Bone marrow (tissue), 2 donors: Measurements from ENCODE around the gene CTIF.
A peak's percentile ranks its signal among the peaks of the same experiment; 100 is the strongest.
"Not testable (repeated sequence)": the region's sequence is repeated elsewhere in the genome, so short reads cannot be mapped to it uniquely, and the experiment has no call there.

ENCODE experiments used
- DNase-seq, 2 donors: peaks; one replicate each; lab custom pipeline; 2025; lab: John Stamatoyannopoulos, UW

CTIF gene

GRCh38 chr18:48708807-48709206 lies 170.0 kb downstream of the CTIF start:
- DNase-seq, result no peak

DNA sequence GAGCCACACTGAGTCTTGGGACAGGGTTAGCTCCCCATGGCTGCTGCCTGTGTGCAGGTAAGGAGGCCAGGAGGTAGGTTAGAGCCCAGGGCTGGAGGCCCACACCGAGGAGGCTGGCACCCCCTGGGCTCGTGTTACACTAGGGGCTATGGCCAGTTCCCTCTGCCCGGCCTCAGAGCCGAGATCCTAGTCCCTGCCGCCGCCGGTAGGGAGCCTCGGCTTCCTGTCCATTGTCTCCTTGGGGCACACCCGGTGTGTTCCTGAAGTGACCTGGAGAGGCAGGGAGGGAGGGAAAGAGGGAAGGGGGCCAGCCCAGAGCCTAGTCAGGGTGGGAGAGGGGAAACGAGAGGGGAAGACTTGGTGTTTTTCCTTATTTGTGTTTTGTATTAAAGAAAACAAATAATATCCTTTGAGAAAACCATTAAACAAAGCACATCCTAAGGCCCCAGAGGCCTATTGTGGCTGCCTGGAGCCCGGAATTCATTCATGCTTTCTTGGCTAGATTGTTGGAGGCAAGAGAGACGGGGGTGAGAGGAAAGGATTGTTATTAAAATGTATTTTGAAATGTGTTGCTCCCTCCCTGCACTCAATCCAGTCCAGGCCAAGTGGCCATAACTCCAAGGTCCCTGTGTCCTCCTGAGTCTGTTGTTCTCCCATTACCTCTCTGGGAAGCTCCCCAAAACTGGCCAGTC lies 170.7 kb downstream of the CTIF start:
- no peak for DNase-seq

DNA sequence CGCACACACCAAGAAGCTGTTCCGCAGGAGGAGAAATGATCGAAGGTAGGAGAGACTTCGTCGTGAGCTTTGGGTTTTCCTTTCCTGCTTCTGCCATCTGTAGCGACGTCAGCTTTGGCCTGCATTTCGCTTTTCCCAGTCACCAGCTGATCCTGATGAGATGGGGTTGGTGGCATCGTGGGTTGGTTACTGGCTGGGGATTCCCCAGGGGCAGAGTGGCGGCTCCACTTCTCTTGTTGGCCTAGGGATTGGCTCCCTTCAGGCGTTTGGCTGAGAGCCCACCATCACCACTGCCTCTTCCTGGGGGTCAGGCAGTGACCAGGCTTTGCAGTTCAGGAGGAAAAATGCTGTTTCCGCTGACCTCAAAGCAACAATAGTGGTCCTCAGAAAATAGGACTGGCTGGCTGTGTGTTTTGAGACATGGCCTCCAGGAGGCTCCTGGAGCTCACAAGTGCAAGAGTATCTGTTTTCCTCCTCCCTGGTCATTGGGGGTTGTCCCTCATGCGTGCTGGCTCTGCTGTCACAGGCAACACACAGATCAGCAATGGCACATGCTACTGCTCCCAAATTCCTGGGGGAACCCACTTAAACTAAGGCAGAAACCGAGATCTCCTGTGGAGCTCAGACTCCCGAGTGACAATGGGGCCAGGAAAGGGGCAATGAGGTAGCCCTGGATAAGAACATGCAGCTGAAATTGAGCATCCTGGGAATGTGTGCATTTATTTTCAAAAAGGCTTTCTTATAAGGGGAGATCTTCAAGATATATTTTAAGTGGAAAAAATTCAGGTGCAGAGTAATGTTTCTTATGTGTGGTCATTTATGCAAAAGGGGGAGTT lies 173.0 kb downstream of the CTIF start:
- no peak for DNase-seq

GRCh38 chr18:48713309-48713708 lies 174.5 kb downstream of the CTIF start:
- DNase-seq, result no peak

- DNase-seq, result no peak
These were observed 176.0 kb downstream of the CTIF start for GRCh38 chr18:48714873-48715272.

GRCh38 chr18:48715711-48716361 lies 177.0 kb downstream of the CTIF start:
- peak; percentile 33 to 41 for DNase-seq

- not testable (repeated sequence) for DNase-seq
These were observed 178.4 kb downstream of the CTIF start for GRCh38 chr18:48717227-48717626.

GRCh38 chr18:48718251-48718959 lies 179.6 kb downstream of the CTIF start:
- DNase-seq, result no peak

GRCh38 chr18:48719388-48719787 lies 180.6 kb downstream of the CTIF start:
- no peak for DNase-seq

DNA sequence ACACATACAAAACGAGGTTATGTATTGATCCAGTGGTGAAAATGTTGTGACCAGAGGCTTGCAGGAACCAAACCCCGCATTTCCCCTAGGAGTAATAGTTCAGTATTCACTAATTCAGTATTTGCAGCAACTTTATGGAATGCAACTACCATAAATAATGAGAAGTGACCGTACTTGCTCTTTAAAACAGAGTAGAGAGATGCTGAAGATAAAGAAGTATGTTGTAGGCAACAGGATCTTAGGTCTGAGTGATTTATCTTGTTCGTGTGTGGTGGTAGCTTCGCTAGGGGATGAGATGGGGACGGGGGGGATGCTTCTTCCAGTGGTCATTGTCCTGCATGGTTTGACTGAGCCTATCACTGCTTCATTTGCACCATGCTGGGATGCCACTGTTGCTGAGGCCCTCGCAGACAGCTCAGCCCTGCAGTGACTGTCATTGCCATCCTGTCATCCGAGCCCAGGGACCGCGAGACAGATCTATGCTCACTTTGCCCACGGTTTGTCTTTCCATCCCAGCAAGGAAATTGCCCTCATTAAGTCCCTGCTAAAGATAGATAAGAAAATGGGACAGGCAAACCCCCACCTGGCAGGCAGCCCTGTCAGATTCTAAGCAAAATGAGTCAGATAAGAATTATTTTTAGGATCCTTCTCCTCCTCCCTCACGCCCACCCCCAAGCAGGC lies 181.3 kb downstream of the CTIF start:
- DNase-seq, result no peak

DNA sequence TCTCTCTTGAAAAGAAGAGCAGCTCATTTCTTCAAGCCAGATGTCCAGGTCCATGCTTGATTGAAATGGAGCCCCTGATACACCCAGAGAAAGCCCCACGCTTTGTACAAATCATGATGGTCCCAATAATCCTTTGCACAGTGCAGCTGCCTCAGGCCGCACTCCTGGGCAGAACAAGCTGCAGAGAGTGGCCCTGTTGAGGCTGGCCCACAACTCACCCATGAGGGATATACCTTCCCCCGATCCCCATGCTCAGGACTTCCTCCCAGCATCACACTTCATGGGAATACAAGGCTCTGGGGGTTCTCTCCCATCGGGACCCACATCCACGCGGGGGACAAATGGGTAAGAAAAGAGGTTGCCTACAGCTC lies 181.8 kb downstream of the CTIF start:
- no peak for DNase-seq

- DNase-seq, result no peak
These were observed 182.5 kb downstream of the CTIF start for GRCh38 chr18:48721312-48721711.

- no peak for DNase-seq
These were observed 184.2 kb downstream of the CTIF start for GRCh38 chr18:48723016-48723415.

DNA sequence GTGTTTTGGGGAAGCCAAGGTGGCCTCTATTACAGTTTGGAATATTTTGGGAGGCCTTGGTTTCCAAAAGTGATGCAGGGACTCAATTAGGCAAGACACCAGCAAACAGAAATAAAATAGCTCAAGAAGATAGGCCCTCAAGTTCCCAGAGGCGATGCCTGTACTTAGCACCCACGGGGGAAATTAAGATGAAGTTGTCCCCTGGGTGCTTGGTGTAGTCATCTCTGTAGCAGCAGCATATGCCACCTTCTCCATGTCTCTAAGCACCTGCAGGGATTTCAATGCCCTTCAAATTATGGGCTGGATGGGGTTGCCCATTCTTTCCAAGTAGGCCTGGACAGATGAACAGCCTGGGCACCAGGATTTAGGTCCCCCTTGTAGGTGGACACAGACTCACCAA lies 185.0 kb downstream of the CTIF start:
- no peak for DNase-seq

- DNase-seq, result no peak
These were observed 185.6 kb downstream of the CTIF start for GRCh38 chr18:48724442-48724841.

DNA sequence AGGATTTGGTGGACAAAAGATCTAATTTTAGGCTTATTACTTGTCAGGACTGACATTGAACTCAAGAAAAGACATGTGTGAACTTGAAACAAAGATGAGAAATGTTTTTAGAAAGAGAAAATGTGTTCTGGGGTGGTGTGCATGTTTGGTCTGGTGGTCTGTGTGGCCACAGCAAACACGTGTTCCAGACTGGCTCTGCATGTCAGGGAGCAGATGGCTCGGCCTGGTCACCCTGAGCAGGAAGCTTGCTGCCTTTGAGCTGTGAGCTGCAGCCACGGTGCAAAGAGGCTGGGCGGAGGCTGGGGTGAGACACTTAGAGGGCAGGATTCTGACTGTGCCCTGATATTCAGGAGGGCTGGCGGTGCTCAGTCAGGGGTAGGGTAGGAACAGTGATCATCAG lies 186.1 kb downstream of the CTIF start:
- DNase-seq, result no peak

- DNase-seq, result no peak
These were observed 186.7 kb downstream of the CTIF start for GRCh38 chr18:48725562-48725961.

- DNase-seq, result no peak
These were observed 188.8 kb downstream of the CTIF start for GRCh38 chr18:48727681-48728080.

DNA sequence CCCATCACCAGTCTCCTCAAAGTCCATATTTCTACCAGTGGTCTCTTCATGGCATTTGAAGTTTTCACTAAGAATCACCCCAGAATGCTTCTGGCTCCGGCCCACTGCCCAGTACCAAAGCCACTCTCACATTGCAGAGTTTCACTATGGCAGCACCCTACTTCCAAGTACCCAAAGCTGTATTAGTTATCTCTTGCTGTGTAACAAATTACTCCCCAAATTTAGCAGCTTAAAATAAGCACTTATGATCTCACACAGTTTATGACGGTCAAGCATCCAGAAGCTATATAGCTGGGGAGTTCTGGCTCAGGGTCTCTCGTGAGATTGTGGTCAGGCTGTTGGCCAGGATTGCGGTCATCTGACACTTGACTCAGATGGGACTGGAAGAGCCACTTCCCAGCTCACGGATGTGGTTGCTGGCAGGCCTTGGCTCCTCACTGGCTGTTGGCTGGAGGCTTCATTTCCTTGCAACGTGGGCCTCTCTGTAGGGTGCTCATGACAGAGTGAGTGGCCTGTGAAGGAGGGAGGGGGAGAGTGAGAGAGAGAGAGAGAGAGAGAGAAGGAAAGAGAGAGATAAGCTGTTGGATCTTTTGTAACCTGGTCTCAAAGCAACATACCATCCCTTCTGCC lies 189.5 kb downstream of the CTIF start:
- DNase-seq, result no peak

DNA sequence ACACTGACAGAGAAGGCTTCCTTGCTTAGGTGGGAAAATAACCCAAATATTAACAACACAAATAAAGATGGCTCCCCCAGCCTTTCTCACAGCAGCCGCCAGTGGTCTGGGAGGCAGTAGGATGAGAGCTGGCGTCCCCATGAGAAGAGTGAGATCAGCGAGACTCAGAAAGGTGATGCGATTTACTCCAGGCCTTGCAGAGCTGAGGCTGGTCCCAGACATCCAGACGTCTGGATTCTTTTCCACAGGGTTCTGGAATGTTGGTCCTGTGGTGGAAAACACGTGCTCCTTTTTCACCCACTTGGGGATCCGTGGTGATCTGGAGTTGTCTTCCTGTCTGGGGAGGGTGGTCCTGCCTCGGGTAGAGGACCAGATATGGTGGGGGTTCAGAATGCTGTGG lies 190.6 kb downstream of the CTIF start:
- no peak for DNase-seq

GRCh38 chr18:48730010-48730409 lies 191.2 kb downstream of the CTIF start:
- DNase-seq, result no peak
